WI38 (cell line): ENCODE measurements around the gene MRTO4.
"Not testable (repeated sequence)": the region's sequence is repeated elsewhere in the genome, so short reads cannot be mapped to it uniquely, and the experiment has no call there.

Experiments
- H3K4me3 ChIP-seq: 2 replicates; pipeline ENCODE4 v1.5.1; 2011; ENCODE audit warnings: low read depth, mild to moderate bottlenecking, control low read depth, low read length
- TF ChIP-seq, protein P1 (sequence below): IDR thresholded peaks from 2 replicates; pipeline ENCODE4 v1.5.1; 2012; ENCODE audit warnings: low read depth, mild to moderate bottlenecking, control low read depth, low read length

The MRTO4 gene

DNA sequence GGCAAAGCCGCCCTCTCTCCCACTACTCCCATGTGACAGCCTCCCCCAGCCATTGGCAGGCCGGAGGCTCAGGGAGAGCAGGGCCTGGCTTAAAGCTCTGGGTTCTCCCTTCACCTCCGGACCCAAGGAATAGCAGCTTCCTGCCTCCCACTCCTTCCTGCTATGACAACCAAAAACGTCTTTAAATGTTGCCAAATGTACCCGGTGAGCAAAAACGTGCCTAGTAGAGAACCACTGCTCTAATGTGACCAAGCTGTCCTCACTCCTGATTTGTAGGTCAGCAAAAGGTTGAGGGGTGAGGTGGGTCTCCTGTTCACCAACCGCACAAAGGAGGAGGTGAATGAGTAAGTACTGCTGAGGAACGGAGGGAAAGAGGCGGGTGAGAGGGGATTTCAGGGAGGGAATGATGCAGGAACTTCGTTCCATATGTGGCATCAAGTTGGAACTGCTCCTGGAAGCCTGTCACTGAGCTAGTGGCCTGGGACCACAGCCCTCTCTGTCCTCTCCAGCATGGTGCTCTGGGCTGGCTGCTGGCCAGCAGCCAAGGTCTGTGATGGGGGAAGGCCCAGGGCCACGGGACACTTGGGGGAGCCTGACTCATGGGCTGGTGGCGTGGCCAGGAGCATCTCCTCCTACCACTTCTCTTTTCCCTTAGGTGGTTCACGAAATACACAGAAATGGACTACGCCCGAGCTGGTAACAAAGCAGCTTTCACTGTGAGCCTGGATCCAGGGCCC, 5.7 kb downstream of the MRTO4 start:
- TF ChIP-seq, protein P1, sequence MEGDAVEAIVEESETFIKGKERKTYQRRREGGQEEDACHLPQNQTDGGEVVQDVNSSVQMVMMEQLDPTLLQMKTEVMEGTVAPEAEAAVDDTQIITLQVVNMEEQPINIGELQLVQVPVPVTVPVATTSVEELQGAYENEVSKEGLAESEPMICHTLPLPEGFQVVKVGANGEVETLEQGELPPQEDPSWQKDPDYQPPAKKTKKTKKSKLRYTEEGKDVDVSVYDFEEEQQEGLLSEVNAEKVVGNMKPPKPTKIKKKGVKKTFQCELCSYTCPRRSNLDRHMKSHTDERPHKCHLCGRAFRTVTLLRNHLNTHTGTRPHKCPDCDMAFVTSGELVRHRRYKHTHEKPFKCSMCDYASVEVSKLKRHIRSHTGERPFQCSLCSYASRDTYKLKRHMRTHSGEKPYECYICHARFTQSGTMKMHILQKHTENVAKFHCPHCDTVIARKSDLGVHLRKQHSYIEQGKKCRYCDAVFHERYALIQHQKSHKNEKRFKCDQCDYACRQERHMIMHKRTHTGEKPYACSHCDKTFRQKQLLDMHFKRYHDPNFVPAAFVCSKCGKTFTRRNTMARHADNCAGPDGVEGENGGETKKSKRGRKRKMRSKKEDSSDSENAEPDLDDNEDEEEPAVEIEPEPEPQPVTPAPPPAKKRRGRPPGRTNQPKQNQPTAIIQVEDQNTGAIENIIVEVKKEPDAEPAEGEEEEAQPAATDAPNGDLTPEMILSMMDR, result no peak
- no peak overlapping the region for H3K4me3 ChIP-seq

DNA sequence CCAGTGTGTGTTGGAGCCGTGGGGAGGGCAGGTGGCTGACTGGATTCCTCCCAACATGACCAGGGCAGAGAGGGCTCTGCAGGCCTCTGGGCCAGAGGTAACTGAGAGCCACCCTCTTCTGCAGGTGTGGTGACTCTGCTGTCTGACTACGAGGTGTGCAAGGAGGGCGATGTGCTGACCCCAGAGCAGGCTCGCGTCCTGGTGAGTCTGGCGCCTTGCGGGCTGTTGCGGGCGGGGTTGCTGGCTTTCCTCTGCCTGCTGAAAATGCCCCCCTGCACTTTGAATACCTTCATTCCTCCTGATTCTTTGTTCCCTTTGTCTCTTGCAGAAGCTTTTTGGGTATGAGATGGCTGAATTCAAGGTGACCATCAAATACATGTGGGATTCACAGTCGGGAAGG, 6.7 kb downstream of the MRTO4 start:
- no peak overlapping the region for H3K4me3 ChIP-seq
- TF ChIP-seq, protein P1, result no peak

DNA sequence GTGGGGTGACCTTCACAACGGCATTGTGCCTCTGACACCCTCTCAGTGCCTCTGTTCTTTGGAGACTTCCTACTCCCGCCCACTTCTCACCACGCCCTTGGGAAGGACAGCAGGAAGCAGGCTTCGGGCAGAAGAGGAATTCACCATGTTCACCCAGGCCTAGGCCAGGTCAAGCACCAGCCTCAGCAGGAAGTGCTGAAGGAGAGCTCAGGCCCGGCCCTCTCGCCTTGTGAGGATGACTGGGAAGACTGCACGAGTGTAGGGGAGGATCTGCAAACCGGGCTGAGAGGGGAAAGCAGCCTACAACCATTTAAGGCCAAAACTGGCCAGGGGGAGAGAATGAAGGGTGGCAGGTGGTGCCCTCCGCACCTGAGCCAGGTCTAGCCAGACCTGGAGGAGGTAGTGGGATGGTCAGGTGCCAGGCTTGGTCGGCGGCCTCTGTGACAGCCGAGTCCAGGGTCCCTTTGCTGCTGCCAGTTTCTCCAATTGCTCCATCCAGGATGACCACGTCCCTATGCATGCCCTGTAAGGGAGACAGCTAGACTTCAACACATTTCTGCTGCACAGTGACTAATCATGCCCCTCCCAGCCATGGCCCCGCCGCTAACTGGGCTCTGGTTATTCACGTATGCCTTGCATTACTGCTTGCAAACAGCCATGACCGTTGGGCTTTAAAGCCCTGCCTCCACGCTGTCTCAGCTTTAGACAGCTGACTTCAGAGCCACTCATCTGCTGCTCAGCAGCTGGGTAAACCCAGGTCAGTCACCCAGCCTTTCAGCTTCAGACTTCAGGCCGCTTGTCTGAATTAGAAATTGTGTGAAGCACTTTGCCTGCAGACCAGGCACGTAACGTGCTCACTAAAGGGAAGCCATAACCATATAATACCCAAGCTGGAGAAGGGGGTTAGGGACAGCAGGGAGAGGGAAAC, 8.9 kb downstream of the MRTO4 start:
- TF ChIP-seq, protein P1, result no peak
- no peak overlapping the region for H3K4me3 ChIP-seq

DNA sequence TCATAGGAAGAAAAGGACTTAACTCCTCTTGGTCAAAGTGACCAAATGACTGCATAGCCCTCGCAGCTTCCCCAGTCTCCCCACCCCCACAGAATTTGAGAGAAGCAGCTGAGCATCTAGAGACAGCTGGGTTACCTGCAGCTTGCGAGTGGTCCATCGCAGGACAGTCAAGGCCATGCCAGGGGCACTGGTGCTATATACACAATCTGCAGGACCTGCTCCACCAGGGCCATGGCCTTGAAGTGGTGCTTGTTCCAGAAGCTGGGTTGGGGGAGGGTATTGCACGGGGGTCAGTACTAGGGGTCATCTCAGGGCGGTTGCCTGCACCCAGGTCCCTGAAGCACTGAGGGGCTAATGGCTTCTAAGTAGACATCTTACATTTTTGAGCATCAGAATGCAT, 10.4 kb downstream of the MRTO4 start:
- H3K4me3 ChIP-seq, result no peak overlapping the region
- TF ChIP-seq, protein P1, result no peak

DNA sequence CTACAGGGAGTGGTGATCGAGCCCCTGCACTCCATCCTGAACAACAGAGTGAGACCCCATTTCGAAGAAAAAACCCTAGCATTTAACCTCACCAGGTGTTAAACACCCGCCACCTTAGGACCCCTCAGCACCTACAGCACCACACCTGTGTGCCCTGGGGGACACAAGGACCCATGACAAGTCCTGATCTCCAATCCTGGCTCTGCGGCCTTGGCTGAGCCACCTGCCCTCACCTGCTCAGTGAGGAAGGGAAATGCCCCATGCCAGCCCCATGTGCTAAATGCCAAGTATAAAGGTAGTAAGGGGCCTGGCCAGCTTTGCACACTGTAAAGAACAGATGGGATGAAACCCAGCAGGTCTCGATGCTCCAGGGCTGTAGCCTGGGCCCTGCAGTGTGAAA, 11.1 kb downstream of the MRTO4 start:
- TF ChIP-seq, protein P1, result no peak
- H3K4me3 ChIP-seq, result no peak overlapping the region

DNA sequence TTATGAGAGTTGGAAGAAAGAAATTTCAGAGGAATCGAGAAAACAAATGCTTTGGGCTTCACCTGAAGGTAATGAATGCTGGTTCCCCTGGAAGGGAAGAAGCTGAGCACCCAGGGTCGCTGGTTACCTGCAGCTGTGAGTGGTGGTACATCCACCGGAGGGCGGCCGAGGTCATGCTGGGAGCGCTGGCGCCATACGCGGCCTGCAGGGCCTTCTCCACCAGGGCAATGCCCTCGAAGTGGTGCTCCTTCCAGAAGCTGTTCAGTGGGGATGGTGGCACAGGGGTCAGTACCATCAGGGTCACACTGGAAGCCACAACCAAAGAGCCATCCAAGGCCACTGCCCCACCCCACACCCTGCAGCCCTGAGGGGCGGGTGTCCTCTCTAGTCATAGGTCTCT, 16.8 kb downstream of the MRTO4 start:
- H3K4me3 ChIP-seq, result no peak overlapping the region
- TF ChIP-seq, protein P1, result no peak

DNA sequence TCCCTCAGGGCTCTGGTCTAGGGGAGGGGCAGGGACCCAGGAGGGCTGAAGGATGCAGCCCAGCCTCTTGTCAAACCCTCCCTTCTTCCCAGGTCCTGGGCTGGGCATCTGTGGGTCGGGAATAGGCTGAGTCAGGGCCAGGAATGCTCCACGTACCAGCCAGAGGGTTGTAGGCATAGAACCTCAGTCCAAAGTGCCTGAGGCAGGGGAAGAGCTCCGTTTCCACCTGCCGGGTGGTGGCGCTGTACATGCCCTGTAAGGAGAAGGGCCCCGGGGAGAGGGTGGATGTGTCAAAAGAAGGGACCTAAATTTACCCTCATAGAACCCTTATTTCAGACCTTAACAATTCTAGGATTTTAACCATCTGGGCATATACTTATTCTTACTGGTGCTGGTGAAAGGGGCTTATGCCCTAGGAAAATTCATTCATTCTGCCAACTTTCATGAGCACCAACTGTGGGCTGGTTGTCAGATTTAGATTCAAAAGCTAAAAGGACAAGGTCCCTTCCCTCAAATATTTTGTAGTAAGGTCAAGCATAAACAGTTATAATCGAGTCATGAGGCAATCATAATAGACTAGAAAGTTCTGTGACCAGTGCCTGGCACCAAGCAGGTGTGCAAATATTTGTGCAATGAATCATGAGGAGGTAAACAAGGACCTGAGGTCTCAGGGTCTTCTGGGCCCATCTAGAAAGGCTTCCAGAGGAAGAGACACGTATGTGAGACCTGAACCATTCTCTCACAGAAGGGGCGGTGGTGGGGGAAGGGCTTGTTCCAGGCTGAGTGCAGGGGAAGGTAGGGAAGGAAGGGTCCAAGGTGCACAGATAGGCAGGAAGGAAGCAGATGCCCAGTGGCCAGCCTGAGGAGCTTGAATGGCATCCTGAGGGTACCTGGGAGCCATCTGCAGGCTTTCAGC, 18.1 kb downstream of the MRTO4 start:
- not testable (repeated sequence) for H3K4me3 ChIP-seq

DNA sequence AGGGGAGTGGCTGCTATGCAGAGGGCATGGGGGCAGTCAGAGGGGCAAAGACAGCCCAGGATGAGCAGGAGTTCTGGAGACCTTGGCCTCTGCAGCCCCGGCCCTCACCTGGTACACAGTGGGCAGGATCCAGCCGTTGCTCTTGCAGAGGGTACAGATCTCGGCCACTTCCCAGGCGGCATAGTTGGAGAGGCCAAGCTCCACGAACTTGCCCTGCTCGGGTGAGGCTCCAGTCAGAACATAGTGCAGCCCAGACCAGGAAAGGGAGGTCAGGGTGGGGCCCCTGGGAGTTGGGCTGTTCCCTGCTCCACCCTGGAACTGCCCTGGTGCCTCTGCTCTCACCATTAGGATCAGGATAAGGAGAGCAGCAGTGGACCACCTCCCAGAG, 18.7 kb downstream of the MRTO4 start:
- H3K4me3 ChIP-seq, result not testable (repeated sequence)
